Mononuclear cell (primary cell): Measurements from ENCODE around the gene FBXL17. TPM values are rescaled to one million over a fixed set of nuclear protein-coding genes. Genes with fewer than 3 reads are reported as not detected.

Source experiments
- H3K27me3 ChIP-seq: 2 replicates; pipeline ENCODE4 v1.6.0; 2011; ENCODE audit warnings: low read length, control low read depth; ENCODE audit not compliant: insufficient read depth
- H3K4me1 ChIP-seq: 2 replicates; pipeline ENCODE4 v1.5.1; 2011; ENCODE audit warnings: mild to moderate bottlenecking, low read length, control low read depth; ENCODE audit not compliant: insufficient read depth
- H3K4me3 ChIP-seq: 2 replicates; pipeline ENCODE4 v1.5.1; 2011; ENCODE audit warnings: mild to moderate bottlenecking, low read length, moderate library complexity
- H3K9me3 ChIP-seq: 2 replicates; pipeline ENCODE4 v1.5.1; 2011; ENCODE audit warnings: low read depth, mild to moderate bottlenecking, control low read depth, low read length
- total RNA-seq: library from RNA; depleted of rRNA; stranded (reverse); fragments of >200 nt; gene quantifications from one replicate; pipeline ENCODE4 v1.2.3, GENCODE V29; 2012

The FBXL17 gene
- total RNA-seq, 1 donor = 19.3 TPM

DNA sequence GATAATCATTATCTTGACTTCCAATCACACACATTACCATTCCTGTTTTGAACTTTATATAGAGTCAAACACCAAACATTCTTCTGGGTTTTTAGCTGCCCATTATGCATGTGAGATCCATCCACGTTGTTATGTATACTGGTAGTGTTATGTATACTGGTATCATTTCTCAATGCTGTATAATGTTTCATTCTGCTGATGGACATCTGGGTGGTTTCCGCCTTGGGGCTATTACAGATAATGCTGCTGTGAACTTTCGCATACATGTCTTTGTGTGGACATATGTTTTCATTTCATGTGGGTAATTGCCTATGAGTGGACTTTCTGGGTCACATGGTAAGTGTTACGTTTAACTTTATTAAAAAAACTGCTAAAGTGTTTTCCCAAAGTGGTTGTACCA is 493.4 kb downstream of the FBXL17 start:
- H3K4me1 ChIP-seq = peaks cover under 1% of the 10 kb centered on the region
- no peaks in the 10 kb centered on the region for H3K9me3 ChIP-seq
- no peak overlapping the region for H3K4me3 ChIP-seq
- H3K27me3 ChIP-seq = no peaks in the 10 kb centered on the region

DNA sequence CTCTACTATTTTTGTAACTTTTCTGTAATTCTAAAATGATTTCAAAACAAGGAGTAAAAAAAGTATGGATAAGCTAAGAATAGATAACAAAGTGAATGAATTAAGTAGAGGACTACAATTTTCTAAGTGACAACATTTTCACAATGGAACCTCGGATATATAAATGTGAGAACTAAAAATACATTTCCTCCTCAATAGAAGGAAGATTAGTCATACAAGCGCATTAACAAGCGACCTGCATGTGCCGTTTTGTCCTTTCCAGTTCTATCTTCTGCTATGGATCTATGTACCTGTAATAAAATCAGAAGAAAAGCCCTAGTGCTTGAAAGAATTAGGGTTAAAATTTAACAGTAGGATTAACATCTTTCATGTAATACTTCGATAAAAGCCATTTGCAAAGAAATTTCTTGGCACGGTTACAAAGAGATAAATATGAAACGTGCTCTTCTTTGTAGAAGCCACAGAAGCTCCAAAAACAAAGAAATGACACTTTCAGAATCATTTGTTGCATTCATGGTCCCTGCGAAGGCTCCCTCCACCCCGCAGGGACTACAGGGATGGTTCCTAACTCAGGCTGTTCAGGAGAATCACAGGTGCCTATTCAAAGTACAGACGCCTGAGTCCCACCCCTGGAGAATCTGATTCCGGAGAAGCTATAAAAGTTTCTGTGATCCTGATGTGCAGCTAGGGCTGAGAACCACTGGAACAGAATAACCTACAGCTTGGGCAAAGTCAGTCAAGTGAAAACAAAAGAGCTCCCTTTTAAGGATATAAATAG is 494.5 kb downstream of the FBXL17 start:
- Histone ChIP-seq H3K27me3 (no peaks in the 10 kb centered on the region), H3K9me3 (no peaks in the 10 kb centered on the region), H3K4me3 (no peak overlapping the region), H3K4me1 (no peaks in the 10 kb centered on the region)

DNA sequence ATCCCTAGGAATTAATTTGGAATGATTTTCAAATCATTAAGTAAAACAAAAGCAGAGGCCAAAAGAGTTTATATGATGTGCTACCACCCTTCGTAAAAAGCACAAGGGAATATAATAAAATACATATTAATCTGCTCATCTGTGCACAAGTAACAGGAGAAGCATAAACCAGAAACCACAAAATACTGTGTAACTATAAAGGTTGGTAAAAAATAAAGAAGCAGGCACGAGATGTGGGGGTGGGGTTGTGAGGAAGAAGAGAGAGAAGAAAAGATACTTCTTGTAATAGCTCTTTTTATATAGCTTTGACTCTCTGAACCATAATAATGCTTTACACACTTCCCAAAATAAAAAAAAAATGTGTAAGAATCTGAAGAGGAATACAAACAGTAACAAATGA is 496.3 kb downstream of the FBXL17 start:
- H3K4me1 ChIP-seq = no peaks in the 10 kb centered on the region
- H3K27me3 ChIP-seq = no peaks in the 10 kb centered on the region
- H3K4me3 ChIP-seq = no peak overlapping the region
- no peaks in the 10 kb centered on the region for H3K9me3 ChIP-seq

DNA sequence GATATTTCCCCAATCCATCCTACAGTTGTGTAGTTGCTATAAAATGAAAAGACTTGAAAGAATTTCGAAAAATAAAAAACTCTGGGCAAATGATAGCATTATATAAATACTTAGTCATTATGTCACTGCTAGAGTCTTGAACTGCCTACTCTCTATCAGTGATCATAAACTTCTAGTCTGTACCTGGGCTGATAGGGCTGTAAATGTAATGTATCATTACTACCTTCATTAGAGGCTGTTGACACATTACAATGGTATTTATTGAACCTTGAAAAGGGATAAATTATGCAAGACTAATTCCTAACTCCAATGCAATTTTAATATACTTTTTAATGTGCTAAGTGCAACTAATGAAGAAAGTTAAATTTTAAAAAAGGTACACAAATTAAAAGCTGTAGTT is 497.0 kb downstream of the FBXL17 start:
- Histone ChIP-seq H3K4me1 (no peaks in the 10 kb centered on the region), H3K9me3 (no peaks in the 10 kb centered on the region), H3K27me3 (no peaks in the 10 kb centered on the region), H3K4me3 (no peak overlapping the region)

DNA sequence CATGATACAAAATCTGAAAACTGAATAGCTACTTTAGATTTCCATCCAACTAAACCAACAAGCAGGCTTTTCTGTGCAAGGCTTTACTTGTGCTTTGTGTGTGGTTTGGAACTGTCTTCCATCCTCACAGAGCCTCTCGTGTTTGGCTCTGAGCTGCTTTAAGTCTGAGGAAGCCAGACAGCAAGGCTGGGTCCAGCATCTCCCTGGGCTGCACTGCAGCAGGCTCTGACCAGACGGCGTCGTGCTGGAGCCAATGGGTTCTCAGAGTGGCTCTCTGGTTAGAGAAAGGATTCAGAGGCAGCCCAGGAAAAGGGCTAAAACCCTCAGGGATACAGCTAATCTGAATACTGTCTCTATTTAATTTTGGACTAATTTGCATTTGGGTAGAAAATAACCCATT is 503.2 kb downstream of the FBXL17 start:
- Histone ChIP-seq H3K9me3 (no peaks in the 10 kb centered on the region), H3K27me3 (no peaks in the 10 kb centered on the region), H3K4me1 (no peaks in the 10 kb centered on the region), H3K4me3 (no peak overlapping the region)

DNA sequence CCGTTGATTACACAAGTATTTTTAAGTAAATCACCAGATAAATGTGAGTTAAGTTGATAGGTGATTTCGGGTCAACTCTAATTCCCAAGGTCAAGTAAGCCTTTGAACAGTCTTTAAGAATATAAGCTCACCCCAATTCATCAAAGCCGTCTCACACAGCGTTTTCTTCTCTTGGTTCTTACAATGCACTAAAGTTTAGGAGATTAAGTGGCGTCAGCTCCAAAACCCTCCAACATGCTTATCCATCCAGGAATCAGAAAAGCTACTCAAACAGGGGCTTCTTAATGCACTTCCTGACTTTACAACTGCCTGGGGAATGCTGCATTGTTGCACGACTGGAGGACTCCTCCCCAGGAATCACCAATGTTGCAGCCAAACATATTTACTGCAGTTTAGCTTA is 505.0 kb downstream of the FBXL17 start:
- no peaks in the 10 kb centered on the region for H3K27me3 ChIP-seq
- H3K9me3 ChIP-seq = no peaks in the 10 kb centered on the region
- H3K4me3 ChIP-seq = no peak overlapping the region
- H3K4me1 ChIP-seq = no peaks in the 10 kb centered on the region

DNA sequence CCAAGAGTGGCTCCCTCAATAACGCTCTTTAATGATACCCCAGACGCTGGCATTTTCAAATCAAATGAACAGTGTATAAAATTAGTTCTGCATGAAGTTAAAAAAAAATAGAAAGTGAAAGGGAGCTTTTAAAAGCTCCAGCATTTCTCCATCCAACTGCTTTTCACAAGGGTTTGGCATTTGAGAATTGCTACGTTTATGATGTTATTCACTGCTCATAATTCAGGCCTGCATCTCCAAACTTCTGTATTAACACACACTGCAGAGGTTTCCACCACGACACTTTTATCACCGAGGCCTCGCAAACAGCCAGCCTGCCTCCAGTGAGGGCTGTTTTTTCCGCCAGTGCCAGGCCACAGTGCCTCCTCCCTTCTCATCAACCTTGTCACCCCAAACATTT is 505.6 kb downstream of the FBXL17 start:
- Histone ChIP-seq H3K4me3 (no peak overlapping the region), H3K4me1 (no peaks in the 10 kb centered on the region)

DNA sequence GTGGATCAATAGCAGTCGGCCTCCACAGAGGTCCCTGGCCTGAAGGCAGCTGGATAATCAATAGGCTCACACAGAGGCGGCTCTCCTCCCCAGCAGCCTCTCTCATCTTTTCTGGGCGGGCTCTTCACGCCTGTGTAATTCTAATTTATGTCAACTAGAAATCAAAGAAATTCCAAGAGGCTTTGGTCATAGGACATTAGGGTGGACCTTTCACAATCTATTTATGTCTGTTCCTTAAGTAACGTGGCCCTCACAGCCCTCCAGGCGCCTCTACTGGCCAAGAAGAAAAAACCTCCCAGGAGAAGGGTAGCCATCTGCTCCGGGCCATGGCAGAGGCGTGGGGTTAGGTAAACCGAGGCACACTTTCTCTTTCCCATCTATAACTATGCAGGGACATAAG is 506.1 kb downstream of the FBXL17 start:
- Histone ChIP-seq H3K4me1 (no peaks in the 10 kb centered on the region), H3K27me3 (no peaks in the 10 kb centered on the region), H3K9me3 (no peaks in the 10 kb centered on the region), H3K4me3 (no peak overlapping the region)

More for the DNA sequence above, 505.6 kb downstream of the FBXL17 start:
- no peaks in the 10 kb centered on the region for H3K27me3 ChIP-seq
- no peaks in the 10 kb centered on the region for H3K9me3 ChIP-seq

DNA sequence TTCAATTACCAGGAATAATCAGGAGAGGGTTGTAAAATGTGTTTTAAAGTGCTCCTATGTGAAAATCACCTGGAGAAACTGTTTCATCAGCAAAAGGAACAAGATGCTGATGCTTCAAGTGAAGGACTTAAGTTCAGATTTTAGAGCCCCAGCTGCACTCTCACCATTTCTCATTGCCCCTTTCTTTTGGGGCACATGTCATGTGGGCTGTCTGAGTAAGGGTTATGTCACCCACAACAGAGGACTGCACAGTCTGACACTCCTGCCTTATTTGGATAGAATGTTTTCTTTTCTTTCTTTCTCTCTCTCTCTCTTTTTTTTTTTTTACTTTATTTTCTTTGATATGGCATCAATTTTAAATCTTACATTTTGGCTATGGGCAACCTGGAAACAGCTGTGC is 507.1 kb downstream of the FBXL17 start:
- Histone ChIP-seq H3K4me1 (no peaks in the 10 kb centered on the region), H3K9me3 (no peaks in the 10 kb centered on the region), H3K27me3 (no peaks in the 10 kb centered on the region), H3K4me3 (no peak overlapping the region)

DNA sequence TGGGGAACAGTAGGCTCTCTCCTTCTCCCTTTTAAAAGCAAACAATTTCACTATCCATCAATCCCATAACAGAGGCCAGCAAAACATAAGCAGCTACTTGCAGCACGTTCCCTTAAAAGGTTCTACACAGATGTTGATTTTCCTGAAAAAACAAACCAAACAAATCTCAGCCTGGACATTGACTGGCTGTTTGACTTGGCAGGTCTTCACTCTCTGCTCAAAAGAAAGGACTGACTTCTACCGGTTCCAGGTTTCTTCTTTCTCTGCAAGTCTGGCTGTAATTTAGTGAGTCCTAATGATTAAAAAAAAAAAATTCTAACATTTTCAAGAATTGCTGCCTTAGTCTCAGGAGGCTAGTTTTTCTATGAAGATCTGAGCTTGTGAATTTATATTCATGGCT is 508.0 kb downstream of the FBXL17 start:
- Histone ChIP-seq H3K27me3 (no peaks in the 10 kb centered on the region), H3K4me1 (no peaks in the 10 kb centered on the region), H3K9me3 (no peaks in the 10 kb centered on the region), H3K4me3 (no peak overlapping the region)

DNA sequence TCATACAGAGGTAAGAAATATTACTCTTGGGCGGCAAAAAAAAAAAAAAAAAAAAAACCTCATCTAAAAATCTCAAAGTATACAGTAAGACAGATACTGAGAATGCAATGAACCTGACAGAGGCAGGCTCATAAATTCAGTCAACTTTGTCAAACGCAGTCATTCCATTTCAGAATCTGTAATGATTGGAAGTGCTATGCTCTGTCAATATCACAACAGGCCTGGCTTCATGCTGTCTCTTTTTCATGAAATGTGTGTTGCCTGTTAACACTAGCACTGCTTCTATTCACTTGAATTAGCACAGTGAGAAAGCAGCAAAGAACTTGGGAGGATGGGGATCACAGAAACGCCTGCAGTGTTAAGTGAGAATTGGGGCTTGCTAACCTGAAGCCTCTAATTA is 510.9 kb downstream of the FBXL17 start:
- Histone ChIP-seq H3K9me3 (no peaks in the 10 kb centered on the region), H3K4me3 (no peak overlapping the region), H3K4me1 (no peaks in the 10 kb centered on the region), H3K27me3 (no peaks in the 10 kb centered on the region)

DNA sequence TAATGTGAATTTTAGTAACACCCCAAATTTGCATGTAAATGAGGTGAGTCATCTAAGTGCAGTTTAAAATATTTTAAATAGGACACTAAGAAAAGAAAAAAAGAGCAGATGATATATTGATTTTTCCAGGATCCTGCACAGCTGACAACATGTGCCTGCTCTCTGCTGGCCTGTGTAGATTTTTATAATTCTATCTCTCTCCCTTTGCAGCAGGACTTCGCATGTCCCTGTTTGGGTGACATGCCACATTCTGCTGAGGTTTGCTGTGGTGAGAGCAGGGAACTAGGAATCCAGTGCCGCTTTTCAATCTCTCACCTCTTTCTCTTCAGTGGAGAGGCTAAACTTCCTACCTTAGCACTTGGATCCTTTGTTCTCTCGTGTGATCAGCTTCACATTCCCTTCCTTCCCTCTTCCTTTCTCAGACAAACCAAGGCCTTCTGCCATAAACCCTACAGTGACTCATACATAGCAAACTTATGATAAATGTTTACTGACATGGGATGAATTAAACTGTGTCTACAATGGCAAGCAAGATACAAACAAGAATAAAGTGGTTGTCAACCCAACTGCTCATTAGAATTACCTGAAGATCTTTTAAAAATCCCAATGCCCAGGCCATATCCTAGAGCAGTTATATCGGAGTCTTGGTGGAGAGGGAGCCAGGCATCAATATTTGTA is 512.3 kb downstream of the FBXL17 start:
- H3K27me3 ChIP-seq = no peaks in the 10 kb centered on the region
- H3K9me3 ChIP-seq = no peaks in the 10 kb centered on the region
- H3K4me3 ChIP-seq = no peak overlapping the region
- no peaks in the 10 kb centered on the region for H3K4me1 ChIP-seq

DNA sequence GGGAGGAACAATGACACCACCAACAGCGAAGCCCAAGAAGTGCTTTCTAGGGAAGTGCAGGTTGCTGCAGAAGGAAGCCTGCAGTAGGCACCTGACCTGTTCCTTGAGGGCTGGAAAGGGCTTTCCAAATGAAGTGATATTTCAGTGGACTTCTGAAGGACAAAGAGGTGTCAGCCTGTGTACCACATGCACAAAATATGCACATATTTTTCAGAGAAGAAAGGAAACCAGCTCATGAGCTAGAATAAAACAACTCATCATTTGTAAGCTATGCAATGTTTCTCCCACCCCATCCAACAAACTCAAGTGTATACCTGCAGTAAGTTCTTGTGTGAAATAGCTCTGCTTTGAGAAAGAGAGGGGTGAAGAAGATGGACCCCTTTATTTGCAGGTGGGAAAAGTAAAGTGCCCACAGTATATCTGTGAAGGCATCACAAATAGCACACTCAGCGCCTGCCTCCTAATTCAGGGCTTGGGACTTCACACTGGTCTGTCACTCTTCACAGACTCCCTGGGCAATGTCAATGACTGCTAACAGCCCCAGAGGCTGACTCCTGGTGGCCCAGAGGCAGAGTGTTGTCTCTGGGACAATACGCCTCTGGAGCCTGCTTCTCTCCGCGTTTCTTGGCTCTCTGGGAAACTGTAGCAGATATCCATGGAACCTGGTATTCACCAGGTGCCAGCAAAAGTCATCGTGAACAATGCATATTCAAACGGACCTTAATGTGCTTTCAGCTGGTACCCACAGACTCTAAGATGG is 513.1 kb downstream of the FBXL17 start:
- Histone ChIP-seq H3K4me3 (no peak overlapping the region), H3K9me3 (no peaks in the 10 kb centered on the region), H3K4me1 (no peaks in the 10 kb centered on the region), H3K27me3 (no peaks in the 10 kb centered on the region)

DNA sequence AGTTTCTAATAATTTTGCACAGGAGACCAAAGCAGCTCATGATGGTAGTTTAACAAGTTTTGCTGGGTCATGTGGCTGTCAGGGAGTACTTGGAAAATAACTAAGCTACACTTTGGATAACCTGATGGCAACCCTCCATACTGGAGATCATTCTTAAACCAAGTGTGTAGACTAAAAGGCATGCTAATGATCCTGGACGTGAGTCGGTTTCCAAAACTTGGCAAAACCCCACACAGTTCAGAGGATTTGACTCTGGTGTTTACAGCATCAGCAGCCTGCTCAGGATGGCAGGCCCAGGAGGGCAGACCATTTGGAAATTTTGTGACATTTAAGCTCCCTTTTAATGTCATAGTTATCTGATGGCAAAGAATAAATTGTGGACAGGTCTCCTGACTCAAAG is 514.6 kb downstream of the FBXL17 start:
- Histone ChIP-seq H3K9me3 (no peaks in the 10 kb centered on the region), H3K4me3 (no peak overlapping the region), H3K4me1 (no peaks in the 10 kb centered on the region), H3K27me3 (no peaks in the 10 kb centered on the region)

DNA sequence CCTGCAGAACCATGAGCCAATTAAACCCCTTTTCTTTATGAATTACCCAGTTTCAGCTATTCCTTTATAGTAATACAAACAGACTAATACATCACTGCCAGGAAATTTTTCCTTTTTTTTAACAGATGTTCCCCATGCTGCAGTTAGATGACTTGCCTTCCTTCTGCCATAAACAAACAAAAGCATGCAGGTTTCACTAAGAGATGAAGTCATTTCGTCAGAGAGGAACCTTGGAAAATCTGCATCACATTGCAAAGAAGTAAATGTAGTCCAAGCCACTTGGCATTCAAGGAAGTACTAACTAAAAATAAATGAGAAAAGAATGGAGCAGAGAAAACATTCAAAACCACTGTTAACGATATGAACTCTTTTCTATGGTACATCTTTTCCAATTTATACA is 517.1 kb downstream of the FBXL17 start:
- Histone ChIP-seq H3K4me1 (no peaks in the 10 kb centered on the region), H3K9me3 (no peaks in the 10 kb centered on the region), H3K4me3 (no peak overlapping the region), H3K27me3 (no peaks in the 10 kb centered on the region)
